Loucy (cell line): ENCODE data around the gene UPK3A.

ENCODE experiments used
- H2AFZ ChIP-seq: fragments of 200-600 bp; sonication (generic); 2 replicates; pipeline ENCODE4 v1.6.0; 2016; ENCODE audit warnings: antibody characterized with exemption, mild to moderate bottlenecking, low read length, moderate library complexity
- H3F3A ChIP-seq: fragments of 200-600 bp; 2 replicates; pipeline ENCODE4 v1.6.0; 2016; ENCODE audit warnings: antibody characterized with exemption, low read depth, mild to moderate bottlenecking
- H3K27me3 ChIP-seq: fragments of 200-600 bp; sonication (generic); 2 replicates; pipeline ENCODE4 v1.6.1; 2014; ENCODE audit warnings: low read length, mild to moderate bottlenecking; ENCODE audit not compliant: insufficient read depth, poor library complexity, severe bottlenecking
- H3K36me3 ChIP-seq: fragments of 200-600 bp; sonication (generic); 2 replicates; pipeline ENCODE4 v1.6.1; 2016; ENCODE audit warnings: low read length; ENCODE audit not compliant: insufficient read depth
- H3K4me1 ChIP-seq: fragments of 200-600 bp; sonication (generic); 2 replicates; pipeline ENCODE4 v1.5.1; 2014; ENCODE audit warnings: low read length, mild to moderate bottlenecking; ENCODE audit not compliant: insufficient read depth, poor library complexity, severe bottlenecking
- H3K4me2 ChIP-seq: fragments of 200-600 bp; sonication (generic); 2 replicates; pipeline ENCODE4 v1.6.0; 2014; ENCODE audit warnings: antibody characterized with exemption, low read length, low read depth, mild to moderate bottlenecking; ENCODE audit not compliant: poor library complexity, severe bottlenecking
- H3K4me3 ChIP-seq: fragments of 200-600 bp; sonication (generic); 2 replicates; pipeline ENCODE4 v1.5.1; 2014; ENCODE audit warnings: low read length, mild to moderate bottlenecking, mixed read lengths; ENCODE audit not compliant: poor library complexity, severe bottlenecking
- H3K79me2 ChIP-seq: fragments of 200-600 bp; sonication (generic); 2 replicates; pipeline ENCODE4 v1.6.1; 2014; ENCODE audit warnings: low read length; ENCODE audit not compliant: insufficient read depth
- H3K9ac ChIP-seq: fragments of 200-600 bp; sonication (generic); 2 replicates; pipeline ENCODE4 v1.6.0; 2014; ENCODE audit warnings: mild to moderate bottlenecking, low read depth, low read length, moderate library complexity; ENCODE audit not compliant: poor library complexity, severe bottlenecking
- H3K9me2 ChIP-seq: fragments of 200-600 bp; sonication (generic); replicated peaks from 2 replicates; pipeline ENCODE4 v1.6.1; 2016; ENCODE audit warnings: low read depth, low read length, mixed read lengths
- H3K9me3 ChIP-seq: fragments of 200-600 bp; sonication (generic); 2 replicates; pipeline ENCODE4 v1.6.1; 2014; ENCODE audit warnings: mild to moderate bottlenecking, antibody characterized with exemption, low read length, low read depth; ENCODE audit not compliant: insufficient read depth
- H4K20me1 ChIP-seq: fragments of 200-600 bp; sonication (generic); 2 replicates; pipeline ENCODE4 v1.6.0; 2014; ENCODE audit warnings: antibody characterized with exemption, low read length, mild to moderate bottlenecking; ENCODE audit not compliant: insufficient read depth, poor library complexity, severe bottlenecking
- EZH2phosphoT487 ChIP-seq: fragments of 200-600 bp; IDR thresholded peaks from 2 replicates; pipeline ENCODE4 v1.6.1; 2018; ENCODE audit warnings: antibody characterized with exemption, mild to moderate bottlenecking, moderate library complexity, borderline replicate concordance
- TF ChIP-seq, protein P1 (sequence below): fragments of 200-600 bp; sonication (generic); conservative IDR thresholded peaks from 2 replicates; pipeline ENCODE4 v1.5.1; 2014; ENCODE audit warnings: mild to moderate bottlenecking, antibody characterized with exemption, low read length

The UPK3A gene

DNA sequence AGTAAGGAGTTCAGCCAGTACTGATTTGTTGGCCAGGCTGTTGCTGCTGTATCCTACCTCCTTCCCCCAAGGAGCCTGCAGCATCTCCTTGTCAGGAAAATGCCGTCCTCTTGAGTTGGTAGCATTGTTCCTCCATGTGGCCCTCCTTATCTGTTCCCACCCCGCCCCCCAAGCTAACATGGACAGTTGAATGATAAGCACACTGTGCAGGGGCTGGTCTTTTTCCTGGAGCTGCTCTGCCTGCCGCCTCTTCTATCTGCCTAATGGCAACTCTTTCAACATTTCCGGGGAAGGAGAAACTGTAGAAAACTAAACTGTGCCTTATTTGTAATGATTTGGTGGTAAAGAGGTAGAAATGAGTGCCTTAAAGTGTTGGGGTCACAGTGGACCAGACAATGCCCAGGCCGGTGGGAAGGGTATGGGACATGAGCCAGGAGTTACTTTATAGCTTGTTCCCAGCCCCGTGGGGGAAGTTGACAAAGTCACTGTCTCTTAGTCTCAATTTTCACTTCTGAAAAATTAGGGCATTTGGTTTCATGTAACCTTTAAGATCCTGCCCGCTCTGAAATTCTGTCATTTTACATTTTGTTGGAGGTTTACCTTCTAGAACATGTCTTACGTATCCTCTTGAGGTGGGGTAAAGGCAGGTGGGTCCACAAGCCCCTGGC is 29.4 kb downstream of the UPK3A start:
- Histone ChIP-seq H3K79me2 (peaks cover 66% of the 10 kb centered on the region), H3K9me3 (no peaks in the 10 kb centered on the region), H3K9ac (no peak overlapping the region), H3K4me3 (no peak overlapping the region), H3K4me2 (peak overlapping the region; percentile 28), H3K36me3 (no peaks in the 10 kb centered on the region), H4K20me1 (peaks cover 36% of the 10 kb centered on the region), H3K9me2 (no peaks in the 10 kb centered on the region), H3K27me3 (no peaks in the 10 kb centered on the region), H2AFZ (no peak overlapping the region), H3F3A (no peaks in the 10 kb centered on the region), H3K4me1 (peaks cover 46% of the 10 kb centered on the region)
- TF ChIP-seq EZH2phosphoT487, result no peak

DNA sequence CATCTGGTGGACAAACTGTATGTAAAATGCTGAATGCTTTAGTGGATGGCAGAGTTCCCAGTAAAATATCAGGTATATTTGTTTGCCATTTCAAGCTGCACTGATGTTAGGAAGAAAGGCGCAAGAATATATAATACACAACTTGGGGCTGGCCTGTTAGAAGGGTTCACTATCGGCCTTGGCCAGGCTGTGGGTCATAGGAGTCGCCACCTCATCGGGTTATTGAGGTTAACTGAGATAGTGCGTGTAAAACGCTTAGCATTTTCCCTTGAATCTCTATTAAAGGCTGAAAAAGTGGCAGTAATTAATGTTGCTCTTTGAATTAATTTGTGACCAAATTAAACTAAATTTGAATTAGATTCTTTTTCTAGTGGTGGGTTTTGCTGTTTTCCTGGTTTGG is 30.0 kb downstream of the UPK3A start:
- H3K36me3 ChIP-seq, result no peaks in the 10 kb centered on the region
- no peaks in the 10 kb centered on the region for H3K9me2 ChIP-seq
- H3F3A ChIP-seq, result no peaks in the 10 kb centered on the region
- peaks cover 72% of the 10 kb centered on the region for H3K79me2 ChIP-seq
- peaks cover 49% of the 10 kb centered on the region for H3K4me1 ChIP-seq
- H3K9me3 ChIP-seq, result no peaks in the 10 kb centered on the region
- no peak for TF ChIP-seq EZH2phosphoT487
- TF ChIP-seq, protein P1, sequence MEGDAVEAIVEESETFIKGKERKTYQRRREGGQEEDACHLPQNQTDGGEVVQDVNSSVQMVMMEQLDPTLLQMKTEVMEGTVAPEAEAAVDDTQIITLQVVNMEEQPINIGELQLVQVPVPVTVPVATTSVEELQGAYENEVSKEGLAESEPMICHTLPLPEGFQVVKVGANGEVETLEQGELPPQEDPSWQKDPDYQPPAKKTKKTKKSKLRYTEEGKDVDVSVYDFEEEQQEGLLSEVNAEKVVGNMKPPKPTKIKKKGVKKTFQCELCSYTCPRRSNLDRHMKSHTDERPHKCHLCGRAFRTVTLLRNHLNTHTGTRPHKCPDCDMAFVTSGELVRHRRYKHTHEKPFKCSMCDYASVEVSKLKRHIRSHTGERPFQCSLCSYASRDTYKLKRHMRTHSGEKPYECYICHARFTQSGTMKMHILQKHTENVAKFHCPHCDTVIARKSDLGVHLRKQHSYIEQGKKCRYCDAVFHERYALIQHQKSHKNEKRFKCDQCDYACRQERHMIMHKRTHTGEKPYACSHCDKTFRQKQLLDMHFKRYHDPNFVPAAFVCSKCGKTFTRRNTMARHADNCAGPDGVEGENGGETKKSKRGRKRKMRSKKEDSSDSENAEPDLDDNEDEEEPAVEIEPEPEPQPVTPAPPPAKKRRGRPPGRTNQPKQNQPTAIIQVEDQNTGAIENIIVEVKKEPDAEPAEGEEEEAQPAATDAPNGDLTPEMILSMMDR, result no peak
- H3K27me3 ChIP-seq, result no peaks in the 10 kb centered on the region
- no peak overlapping the region for H2AFZ ChIP-seq
- H3K4me2 ChIP-seq, result peak overlapping the region; percentile 28
- peaks cover 40% of the 10 kb centered on the region for H4K20me1 ChIP-seq
- H3K4me3 ChIP-seq, result no peak overlapping the region
- H3K9ac ChIP-seq, result no peak overlapping the region

GRCh38 chr22:45316796-45317526 is 32.2 kb downstream of the UPK3A start:
- Histone ChIP-seq H3K27me3 (no peaks in the 10 kb centered on the region), H3K79me2 (peaks cover 70% of the 10 kb centered on the region), H3K36me3 (no peaks in the 10 kb centered on the region), H3K4me1 (peaks cover 33% of the 10 kb centered on the region), H3K9me2 (no peaks in the 10 kb centered on the region), H4K20me1 (peaks cover 28% of the 10 kb centered on the region), H3K9ac (no peak overlapping the region), H3K4me3 (no peak overlapping the region), H2AFZ (no peak overlapping the region), H3K4me2 (no peak overlapping the region), H3F3A (no peaks in the 10 kb centered on the region), H3K9me3 (no peaks in the 10 kb centered on the region)
- TF ChIP-seq EZH2phosphoT487, result no peak
- TF ChIP-seq, protein P1, result no peak
